ENCODE measurements around the gene FAAH.
A peak's percentile ranks its signal among the peaks of the same experiment; 100 is the strongest.

The FAAH gene

DNA sequence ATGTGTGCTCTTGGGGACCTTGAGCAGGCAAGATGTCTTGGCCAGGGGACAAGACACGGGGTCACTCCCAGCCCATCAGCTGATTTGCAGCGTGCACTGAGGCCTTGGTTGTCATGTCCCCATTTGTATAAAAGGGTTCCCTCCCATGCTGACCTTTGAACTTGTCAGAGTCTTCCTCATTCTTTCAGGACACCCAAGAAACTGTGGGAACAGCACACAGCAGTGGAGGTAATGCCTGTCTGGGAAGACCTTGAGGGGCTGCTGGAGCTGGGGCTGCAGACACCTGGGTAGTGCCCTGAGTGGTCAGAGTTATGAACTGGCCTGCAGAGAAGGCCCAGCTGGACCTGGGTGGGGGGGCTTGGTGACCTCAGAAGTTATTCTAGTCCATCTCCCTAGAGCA is 46.4 kb downstream of the FAAH start:
- peaks cover 27% of the 10 kb centered on the region for H3K27me3 ChIP-seq
- H3K36me3 ChIP-seq, result no peaks in the 10 kb centered on the region
- H3K27ac ChIP-seq, result no peak overlapping the region
- peaks cover 8% of the 10 kb centered on the region in 2 experiments for H3K4me1 ChIP-seq (ENCODE audit: control insufficient read depth in 1 of 2, insufficient read depth in 1 of 2, low read depth in 1 of 2, low read length in 1 of 2)
- no peaks in the 10 kb centered on the region for H3K9me3 ChIP-seq
- TF ChIP-seq, protein P1, sequence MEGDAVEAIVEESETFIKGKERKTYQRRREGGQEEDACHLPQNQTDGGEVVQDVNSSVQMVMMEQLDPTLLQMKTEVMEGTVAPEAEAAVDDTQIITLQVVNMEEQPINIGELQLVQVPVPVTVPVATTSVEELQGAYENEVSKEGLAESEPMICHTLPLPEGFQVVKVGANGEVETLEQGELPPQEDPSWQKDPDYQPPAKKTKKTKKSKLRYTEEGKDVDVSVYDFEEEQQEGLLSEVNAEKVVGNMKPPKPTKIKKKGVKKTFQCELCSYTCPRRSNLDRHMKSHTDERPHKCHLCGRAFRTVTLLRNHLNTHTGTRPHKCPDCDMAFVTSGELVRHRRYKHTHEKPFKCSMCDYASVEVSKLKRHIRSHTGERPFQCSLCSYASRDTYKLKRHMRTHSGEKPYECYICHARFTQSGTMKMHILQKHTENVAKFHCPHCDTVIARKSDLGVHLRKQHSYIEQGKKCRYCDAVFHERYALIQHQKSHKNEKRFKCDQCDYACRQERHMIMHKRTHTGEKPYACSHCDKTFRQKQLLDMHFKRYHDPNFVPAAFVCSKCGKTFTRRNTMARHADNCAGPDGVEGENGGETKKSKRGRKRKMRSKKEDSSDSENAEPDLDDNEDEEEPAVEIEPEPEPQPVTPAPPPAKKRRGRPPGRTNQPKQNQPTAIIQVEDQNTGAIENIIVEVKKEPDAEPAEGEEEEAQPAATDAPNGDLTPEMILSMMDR (IDR thresholded peaks at IDR 0.05), result no peak
- no peak overlapping the region for H3K4me3 ChIP-seq (ENCODE audit: low read depth in 1 of 2, low read length in 1 of 2)

DNA sequence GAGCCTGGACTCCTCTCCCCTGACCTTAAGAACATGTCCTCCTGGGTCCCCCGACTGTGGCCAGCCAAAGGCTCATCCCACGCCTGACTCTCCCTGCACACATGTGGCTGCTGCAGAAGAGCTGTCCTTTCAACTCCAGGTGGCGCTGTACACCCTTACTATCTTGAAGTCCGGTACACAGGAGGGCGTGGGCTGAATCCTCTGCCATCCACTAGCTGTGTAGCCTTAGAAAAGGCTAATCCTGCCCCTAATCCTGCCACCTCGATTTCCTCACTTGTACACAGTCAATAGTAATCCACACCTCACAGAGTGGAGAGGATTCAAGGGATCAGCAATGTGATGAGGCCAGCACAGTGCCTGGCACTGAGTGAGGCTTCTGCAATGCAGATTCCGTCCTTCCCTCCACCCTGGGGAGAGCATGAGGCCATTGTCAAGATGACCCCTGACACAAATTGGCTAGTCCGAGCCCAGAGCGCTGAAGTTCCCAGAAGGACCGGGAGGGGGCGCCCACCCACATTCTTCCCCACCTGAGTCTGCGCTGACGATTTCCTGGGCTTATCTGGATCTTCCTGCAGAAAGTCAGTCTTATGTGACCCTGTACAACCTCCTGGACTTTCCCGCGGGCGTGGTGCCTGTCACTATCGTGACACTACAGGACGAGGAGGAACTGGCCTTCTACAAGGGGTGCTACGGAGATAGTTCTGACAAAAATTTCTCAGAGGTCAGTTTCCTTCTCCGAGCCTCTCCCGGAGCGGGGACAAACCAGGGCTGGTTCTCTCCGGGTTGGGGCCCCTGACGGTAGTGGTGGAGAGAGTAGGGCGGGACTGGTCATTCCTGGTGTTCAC is 48.4 kb downstream of the FAAH start:
- Histone ChIP-seq H3K4me1 (ENCODE audit: control insufficient read depth in 1 of 2, insufficient read depth in 1 of 2, low read depth in 1 of 2, low read length in 1 of 2) (peaks cover 8% of the 10 kb centered on the region in 2 experiments), H3K4me3 (ENCODE audit: low read depth in 1 of 2, low read length in 1 of 2) (peak overlapping the region; percentile 28 to 36), H3K27me3 (peaks cover 37% of the 10 kb centered on the region), H3K9me3 (no peaks in the 10 kb centered on the region), H3K27ac (peak overlapping the region; percentile 13), H3K36me3 (no peaks in the 10 kb centered on the region)
- TF ChIP-seq, protein P1 (IDR thresholded peaks at IDR 0.05), result peak; percentile 81

DNA sequence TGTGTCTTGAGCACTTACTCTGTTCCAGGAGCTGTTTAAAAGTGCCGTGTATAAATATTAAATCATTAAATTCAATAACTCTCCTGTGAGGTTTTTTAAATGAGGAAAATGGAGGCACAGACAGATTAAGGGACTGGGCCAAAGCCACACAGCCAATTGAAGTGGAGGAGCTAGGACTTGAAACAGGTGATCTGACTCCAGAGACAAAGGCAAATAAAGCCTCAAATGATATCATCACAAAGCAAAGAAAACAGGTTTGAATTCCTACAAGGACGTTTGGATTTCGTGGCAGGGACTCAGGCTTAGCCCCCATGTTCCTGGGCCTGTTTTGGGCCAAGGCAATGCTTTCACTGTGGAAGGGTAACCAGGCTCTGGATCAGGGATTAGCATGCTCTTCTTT is 50.3 kb downstream of the FAAH start:
- Histone ChIP-seq H3K4me1 (ENCODE audit: control insufficient read depth in 1 of 2, insufficient read depth in 1 of 2, low read depth in 1 of 2, low read length in 1 of 2) (peaks cover 8 to 13% of the 10 kb centered on the region in 2 experiments), H3K27me3 (peaks cover 56% of the 10 kb centered on the region), H3K27ac (no peak overlapping the region), H3K36me3 (no peaks in the 10 kb centered on the region), H3K9me3 (no peaks in the 10 kb centered on the region), H3K4me3 (ENCODE audit: low read depth in 1 of 2, low read length in 1 of 2) (no peak overlapping the region)
- TF ChIP-seq, protein P1 (IDR thresholded peaks at IDR 0.05), result no peak

DNA sequence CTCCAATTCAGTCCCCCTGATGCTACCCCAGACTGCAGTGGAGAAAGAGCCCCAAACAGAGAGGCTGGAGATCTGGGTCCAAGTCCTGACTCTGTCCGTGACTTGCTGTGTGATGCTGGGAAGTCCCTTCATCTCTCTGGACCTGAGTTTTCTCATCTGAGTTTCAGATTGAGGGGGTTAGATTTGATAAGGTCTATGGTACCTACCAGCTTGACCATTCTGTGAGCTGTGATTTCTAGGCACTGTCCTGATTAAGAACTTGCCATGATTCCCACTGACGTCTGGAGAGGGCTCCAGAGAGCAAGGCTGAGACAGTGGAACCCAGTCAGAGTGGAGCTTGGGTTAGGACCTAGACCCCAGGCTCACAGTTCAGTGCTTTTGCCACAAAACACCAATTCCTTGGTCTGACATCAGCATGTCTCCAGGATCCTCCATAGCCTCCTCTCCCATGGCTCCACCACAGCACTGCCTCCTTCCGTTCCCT is 51.7 kb downstream of the FAAH start:
- Histone ChIP-seq H3K27ac (no peak overlapping the region), H3K36me3 (no peaks in the 10 kb centered on the region), H3K4me1 (ENCODE audit: control insufficient read depth in 1 of 2, insufficient read depth in 1 of 2, low read depth in 1 of 2, low read length in 1 of 2) (peaks cover 8 to 13% of the 10 kb centered on the region in 2 experiments), H3K9me3 (no peaks in the 10 kb centered on the region), H3K27me3 (peaks cover 69% of the 10 kb centered on the region), H3K4me3 (ENCODE audit: low read depth in 1 of 2, low read length in 1 of 2) (no peak overlapping the region)
- TF ChIP-seq, protein P1 (IDR thresholded peaks at IDR 0.05), result no peak

DNA sequence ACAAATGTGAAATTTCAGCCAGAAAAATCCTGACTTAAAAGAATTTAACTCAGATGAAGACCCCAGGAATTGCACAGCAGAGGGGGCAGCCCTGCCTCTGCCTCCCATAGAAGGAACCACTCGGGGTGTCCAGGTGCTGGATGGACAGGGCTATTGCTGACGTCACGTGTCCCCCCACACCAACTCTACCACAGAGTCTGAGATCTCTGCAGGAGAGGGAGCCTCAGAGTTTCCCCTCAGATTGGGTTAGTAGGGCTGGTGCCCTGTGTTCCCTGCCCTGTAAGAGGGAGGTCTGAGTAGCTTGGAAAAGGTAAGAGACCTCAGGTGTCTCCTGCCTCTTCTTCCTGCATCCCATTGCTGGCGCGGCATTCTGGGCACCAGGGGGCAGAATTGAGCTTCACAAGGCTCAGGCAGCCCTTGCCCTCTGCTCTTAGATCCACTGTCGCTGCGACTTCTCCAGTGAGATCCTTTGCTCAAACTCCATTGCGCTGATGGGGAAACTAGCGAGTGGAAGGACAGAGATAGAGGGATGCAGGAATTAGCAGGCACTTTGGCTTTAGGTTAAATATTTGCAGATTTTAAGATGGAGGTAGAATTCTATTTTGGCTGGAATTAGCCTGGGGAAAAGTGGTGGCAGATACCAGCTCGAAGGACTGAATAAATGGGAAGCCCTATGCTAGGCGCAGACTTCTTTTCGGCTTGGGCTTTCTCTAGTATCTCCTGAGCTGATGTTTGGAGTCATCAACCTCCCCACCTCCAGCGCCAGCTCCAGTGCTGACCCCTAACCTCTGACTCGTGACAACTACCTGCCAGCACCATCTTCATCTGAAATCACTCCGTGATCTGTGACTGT is 52.8 kb downstream of the FAAH start:
- Histone ChIP-seq H3K4me3 (ENCODE audit: low read depth in 1 of 2, low read length in 1 of 2) (no peak overlapping the region), H3K27me3 (peaks cover 80% of the 10 kb centered on the region), H3K27ac (no peak overlapping the region), H3K4me1 (ENCODE audit: control insufficient read depth in 1 of 2, insufficient read depth in 1 of 2, low read depth in 1 of 2, low read length in 1 of 2) (peaks cover 8 to 13% of the 10 kb centered on the region in 2 experiments), H3K9me3 (no peaks in the 10 kb centered on the region), H3K36me3 (no peaks in the 10 kb centered on the region)
- TF ChIP-seq, protein P1 (IDR thresholded peaks at IDR 0.05), result peak; percentile 36

All from neutrophil (primary cell).